Lower leg skin (tissue), 4 donors: ENCODE data around the gene STRA8. TPM values are rescaled to one million over a fixed set of nuclear protein-coding genes. Genes with fewer than 3 reads are reported as not detected.

Source experiments
- DNase-seq, 2 donors: peaks; one replicate each; pipeline ENCODE4 v3.0.0-alpha.2; 2019; ENCODE audit warnings: low spot score in 2 of 2
- H3K4me3 ChIP-seq: fragments of 200-600 bp; sonication (generic); 2 replicates; pipeline ENCODE4 v1.5.1; 2017; ENCODE audit warnings: mild to moderate bottlenecking, low read depth; ENCODE audit not compliant: poor library complexity, severe bottlenecking
- POLR2A ChIP-seq, 2 donors: fragments of 450-650 bp; IDR thresholded peaks; one replicate each; pipeline ENCODE4 v1.6.1; 2016 to 2017; ENCODE audit warnings: antibody characterized with exemption in 2 of 2, mild to moderate bottlenecking in 1 of 2, moderate library complexity in 1 of 2
- WGBS, 2 donors: methylation state at CpG; one replicate each; pipeline ENCODE4 v1.1.5; 2018; 5-methylcytosine and 5-hydroxymethylcytosine counted together
- intact Hi-C: fragments of 100-400 bp; cut with DNase I; formaldehyde crosslinking; loops from one replicate; pipeline ENCODE4 v1.15.0; 2023; ENCODE audit warnings: low total_unique reads
- total RNA-seq, 4 donors: library from RNA; depleted of rRNA; stranded (reverse); fragments of >200 nt; gene quantifications; one replicate each; pipeline ENCODE4 v1.1.0, GENCODE V29; 2016
- TF ChIP-seq, protein P1 (sequence below), 3 donors: fragments of 450-650 bp; IDR thresholded peaks; one replicate each; pipeline ENCODE4 v1.5.1; 2016; ENCODE audit warnings: antibody characterized with exemption in 3 of 3, mild to moderate bottlenecking in 3 of 3, moderate library complexity in 2 of 3

STRA8 gene
- total RNA-seq, 4 donors from 2014 or later: 0.36 to 5.5 TPM; not detected in 2

DNA sequence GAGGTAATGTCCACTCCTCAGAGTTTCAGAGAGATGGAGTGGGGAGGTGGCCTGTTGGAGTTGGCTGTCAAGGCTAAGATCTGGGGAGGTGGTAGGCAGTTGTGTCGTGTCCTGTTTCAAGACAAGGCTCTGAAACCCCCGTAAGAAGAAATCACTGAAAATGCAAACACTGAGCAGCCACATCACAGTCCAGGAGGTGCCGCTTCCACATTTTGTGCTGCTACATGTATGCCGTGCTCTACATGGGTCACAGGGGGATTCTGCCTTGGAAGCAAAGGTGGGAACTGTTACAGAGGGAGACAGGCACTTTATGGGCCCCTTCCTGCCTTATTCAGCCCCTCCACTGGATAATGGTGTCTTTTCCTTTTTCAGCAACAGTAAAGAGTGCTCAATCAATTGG lies 34.2 kb upstream of the STRA8 start:
- intact Hi-C loops: no loop called here
- H3K4me3 ChIP-seq: no peak overlapping the region
- TF ChIP-seq POLR2A (IDR thresholded peaks at IDR 0.05): no peak
- WGBS, 2 donors: 93 to 97% methylated on average over 4 of the region's 4 CpGs
- DNase-seq: no peak

DNA sequence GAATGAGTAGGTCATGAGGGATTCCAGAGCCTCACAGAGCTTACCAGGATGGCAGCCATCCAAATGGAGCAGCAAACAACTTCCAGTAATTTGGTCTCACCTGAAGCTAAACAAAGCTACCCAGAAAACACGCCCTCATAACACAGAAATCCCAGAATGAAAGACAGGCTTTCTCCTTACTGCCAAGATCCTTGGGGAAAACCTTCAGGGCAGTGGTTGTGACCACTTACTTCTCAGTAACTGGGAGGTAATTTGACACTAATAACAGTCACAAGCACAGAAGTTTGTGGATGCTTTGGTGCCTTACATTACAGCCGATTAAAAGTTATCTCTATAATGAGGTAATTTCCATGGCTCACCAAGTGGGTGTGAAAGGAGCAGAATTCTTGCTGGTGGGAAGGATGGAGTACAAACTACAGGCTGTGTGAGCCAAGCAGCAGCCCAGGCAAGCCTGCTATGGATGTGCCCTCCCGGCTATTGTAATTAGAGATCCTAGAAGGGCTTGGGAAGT lies 32.8 kb upstream of the STRA8 start:
- intact Hi-C loops: no loop called here
- H3K4me3 ChIP-seq: no peak overlapping the region
- no peak for DNase-seq
- no peak for TF ChIP-seq POLR2A (IDR thresholded peaks at IDR 0.05)
- TF ChIP-seq, protein P1, sequence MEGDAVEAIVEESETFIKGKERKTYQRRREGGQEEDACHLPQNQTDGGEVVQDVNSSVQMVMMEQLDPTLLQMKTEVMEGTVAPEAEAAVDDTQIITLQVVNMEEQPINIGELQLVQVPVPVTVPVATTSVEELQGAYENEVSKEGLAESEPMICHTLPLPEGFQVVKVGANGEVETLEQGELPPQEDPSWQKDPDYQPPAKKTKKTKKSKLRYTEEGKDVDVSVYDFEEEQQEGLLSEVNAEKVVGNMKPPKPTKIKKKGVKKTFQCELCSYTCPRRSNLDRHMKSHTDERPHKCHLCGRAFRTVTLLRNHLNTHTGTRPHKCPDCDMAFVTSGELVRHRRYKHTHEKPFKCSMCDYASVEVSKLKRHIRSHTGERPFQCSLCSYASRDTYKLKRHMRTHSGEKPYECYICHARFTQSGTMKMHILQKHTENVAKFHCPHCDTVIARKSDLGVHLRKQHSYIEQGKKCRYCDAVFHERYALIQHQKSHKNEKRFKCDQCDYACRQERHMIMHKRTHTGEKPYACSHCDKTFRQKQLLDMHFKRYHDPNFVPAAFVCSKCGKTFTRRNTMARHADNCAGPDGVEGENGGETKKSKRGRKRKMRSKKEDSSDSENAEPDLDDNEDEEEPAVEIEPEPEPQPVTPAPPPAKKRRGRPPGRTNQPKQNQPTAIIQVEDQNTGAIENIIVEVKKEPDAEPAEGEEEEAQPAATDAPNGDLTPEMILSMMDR (IDR thresholded peaks at IDR 0.05): no peak
- WGBS, 2 donors: 52 to 70% methylated on average over 3 of the region's 3 CpGs

DNA sequence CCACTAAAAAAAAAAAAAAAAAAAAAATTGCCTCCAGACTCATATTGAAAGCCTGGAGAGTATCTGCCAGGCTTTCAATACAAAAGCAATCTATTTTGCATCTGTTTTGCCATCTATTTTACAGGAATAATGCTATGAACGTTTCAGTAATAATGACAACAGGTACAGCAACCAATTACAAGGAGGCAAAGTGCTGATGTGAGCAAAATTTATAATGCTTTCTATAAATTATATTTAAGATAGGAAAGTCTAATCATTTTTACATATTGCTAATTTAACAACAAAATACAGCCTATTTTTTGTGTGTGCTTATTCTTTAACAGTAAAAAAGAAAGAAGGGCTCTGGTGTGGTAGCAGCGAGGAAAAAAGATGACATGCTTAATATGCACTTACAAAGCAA lies 32.3 kb upstream of the STRA8 start:
- H3K4me3 ChIP-seq: no peak overlapping the region
- 62 to 63% methylated on average over 2 of the region's 2 CpGs for WGBS, 2 donors
- intact Hi-C loops: no loop called here
- TF ChIP-seq, protein P1 (IDR thresholded peaks at IDR 0.05): no peak
- no peak for TF ChIP-seq POLR2A (IDR thresholded peaks at IDR 0.05)
- DNase-seq: no peak

GRCh38 chr7:135204341-135204749 lies 29.3 kb upstream of the STRA8 start:
- no peak for DNase-seq
- intact Hi-C loops: no loop called here
- no peak overlapping the region for H3K4me3 ChIP-seq
- WGBS, 2 donors: 84 to 86% methylated on average over 6 of the region's 6 CpGs
- TF ChIP-seq POLR2A (IDR thresholded peaks at IDR 0.05): no peak
- TF ChIP-seq, protein P1 (IDR thresholded peaks at IDR 0.05): no peak

- TF ChIP-seq, protein P1 (IDR thresholded peaks at IDR 0.05): no peak
- intact Hi-C loops: no loop called here
- DNase-seq: no peak
- 76 to 83% methylated on average over 5 of the region's 5 CpGs for WGBS, 2 donors
- H3K4me3 ChIP-seq: no peak overlapping the region
Observed at GRCh38 chr7:135204876-135205275, 28.8 kb upstream of the STRA8 start.

GRCh38 chr7:135205850-135206249 lies 27.8 kb upstream of the STRA8 start:
- intact Hi-C loops: no loop called here
- 92 to 93% methylated on average over 8 of the region's 8 CpGs for WGBS, 2 donors
- DNase-seq: no peak
- H3K4me3 ChIP-seq: no peak overlapping the region
- TF ChIP-seq, protein P1 (IDR thresholded peaks at IDR 0.05): no peak
- no peak for TF ChIP-seq POLR2A (IDR thresholded peaks at IDR 0.05)
